Activated naive CD8-positive, alpha-beta T cell treated with anti-CD3 and anti-CD28 coated beads, Interleukin-2, amount 10 ng/mL, durations not matched to agents 7 days and 5 days (primary cell): ENCODE data around the gene MVD. TPM values are rescaled to one million over a fixed set of nuclear protein-coding genes. Genes with fewer than 3 reads are reported as not detected.

Experiments used
- ATAC-seq: fragments of 150-1000 bp; cut with Tn5 transposase; one replicate; pipeline ENCODE4 v1.10.0; 2021; ENCODE audit warnings: low read depth, moderate library complexity
- POLR2A ChIA-PET: fragments of 350-600 bp; sonication (Branson Sonifier 250); formaldehyde crosslinking; loops from one replicate; lab custom pipeline; 2021; ENCODE audit warnings: antibody characterized with exemption; lab: Charles Lee
- DNase-seq: peaks from one replicate; pipeline ENCODE4 v3.0.0; 2021
- H3K27ac Mint-ChIP-seq: one replicate; pipeline ENCODE4 v1.8.0; 2022; ENCODE audit warnings: mild to moderate bottlenecking, mixed read lengths
- H3K27me3 Mint-ChIP-seq: one replicate; pipeline ENCODE4 v1.8.0; 2022; ENCODE audit warnings: mild to moderate bottlenecking, moderate library complexity, mixed read lengths
- H3K36me3 Mint-ChIP-seq: one replicate; pipeline ENCODE4 v1.8.0; 2021; ENCODE audit warnings: mild to moderate bottlenecking, mixed read lengths
- H3K4me1 Mint-ChIP-seq: one replicate; pipeline ENCODE4 v1.8.0; 2021; ENCODE audit warnings: mixed read lengths
- H3K4me3 Mint-ChIP-seq: one replicate; pipeline ENCODE4 v1.8.0; 2022; ENCODE audit warnings: mild to moderate bottlenecking, moderate library complexity, mixed read lengths
- H3K9me3 Mint-ChIP-seq: one replicate; pipeline ENCODE4 v1.8.0; 2021; ENCODE audit warnings: mixed read lengths
- total RNA-seq, 2 experiments: library from RNA; stranded (reverse); gene quantifications; one replicate each; pipeline ENCODE4 v1.2.3, GENCODE V29; 2021

Gene MVD
- 10 to 100 TPM; 80.7 to 84.2 TPM for total RNA-seq

- H3K27me3 Mint-ChIP-seq: no peaks in the 10 kb centered on the region
- H3K4me3 Mint-ChIP-seq: peak within 1 kb of the TSS; percentile 97
- peaks cover 16% of the 10 kb centered on the region for H3K4me1 Mint-ChIP-seq
- H3K9me3 Mint-ChIP-seq: no peaks in the 10 kb centered on the region
- DNase-seq (peak; percentile 94), ATAC-seq (peak; percentile 99)
- H3K27ac Mint-ChIP-seq: peak within 1 kb of the TSS; percentile 94
- H3K36me3 Mint-ChIP-seq: peaks cover 3% of the 10 kb centered on the region
- POLR2A ChIA-PET: interaction anchor here (0.7 to 3.5 kb wide), 9 partner anchors 9 to 133 kb away, joined by 3 to 32 read pairs (median 3); partner anchors contain the start of genes CYBA and SNAI3
These were observed at the start of gene MVD for GRCh38 chr16:88662843-88663606. TSS of gene MVD (minus strand) at chr16:88663091. CDS start at chr16:88663080, 11 bp downstream.

GRCh38 chr16:88712362-88712979, 49.6 kb upstream of the MVD start:
- DNase-seq (no peak), ATAC-seq (no peak)
- Mint-ChIP-seq H3K4me1 (peaks cover 1% of the 10 kb centered on the region), H3K9me3 (no peaks in the 10 kb centered on the region), H3K36me3 (peaks cover 6% of the 10 kb centered on the region), H3K4me3 (no peak overlapping the region), H3K27me3 (no peaks in the 10 kb centered on the region), H3K27ac (no peak overlapping the region)
- POLR2A ChIA-PET: no interaction called here

- Mint-ChIP-seq H3K27me3 (no peaks in the 10 kb centered on the region), H3K4me3 (no peak overlapping the region), H3K27ac (no peak overlapping the region), H3K36me3 (peaks cover 1% of the 10 kb centered on the region), H3K9me3 (no peaks in the 10 kb centered on the region), H3K4me1 (peaks cover 7% of the 10 kb centered on the region)
- POLR2A ChIA-PET: interaction anchor here (0.6 to 1.0 kb wide), 2 partner anchors 85 to 146 kb away, joined by 3 read pairs; no protein-coding TSS in a partner anchor
- DNase-seq (no peak), ATAC-seq (no peak)
These were observed 49.0 kb upstream of the MVD start for GRCh38 chr16:88711750-88712340.

- Mint-ChIP-seq H3K9me3 (no peaks in the 10 kb centered on the region), H3K27me3 (no peaks in the 10 kb centered on the region), H3K36me3 (peaks cover 1% of the 10 kb centered on the region), H3K4me1 (peaks cover 8% of the 10 kb centered on the region), H3K4me3 (no peak overlapping the region), H3K27ac (peak overlapping the region; percentile 38)
- ATAC-seq (no peak), DNase-seq (no peak)
- POLR2A ChIA-PET: no interaction called here
These were observed 47.7 kb upstream of the MVD start for GRCh38 chr16:88710556-88710955.

- H3K9me3 Mint-ChIP-seq: no peaks in the 10 kb centered on the region
These were observed 44.3 kb upstream of the MVD start for GRCh38 chr16:88706965-88707826.

GRCh38 chr16:88706229-88706964, 43.5 kb upstream of the MVD start, which contains the start of the genes CTU2 and RNF166:
TSS of gene CTU2 (plus strand) at chr16:88706503. CDS start at chr16:88706531, 28 bp downstream.
TSS of gene RNF166 (minus strand) at chr16:88706408. CDS start at chr16:88706325, 83 bp downstream.
- no peaks in the 10 kb centered on the region for H3K27me3 Mint-ChIP-seq
- POLR2A ChIA-PET: interaction anchor here (1.3 to 6.7 kb wide), 6 partner anchors 9 to 97 kb away, joined by 3 to 66 read pairs (median 4); partner anchors contain the start of genes CYBA and SNAI3
- H3K36me3 Mint-ChIP-seq: peaks cover 12% of the 10 kb centered on the region
- DNase-seq (peak; percentile 99), ATAC-seq (peak; percentile 56)
- peak within 1 kb of the TSS; percentile 98 for H3K27ac Mint-ChIP-seq
- no peaks in the 10 kb centered on the region for H3K9me3 Mint-ChIP-seq
- peaks cover 21% of the 10 kb centered on the region for H3K4me1 Mint-ChIP-seq
- H3K4me3 Mint-ChIP-seq: peak within 1 kb of the TSS; percentile 96

More at GRCh38 chr16:88706965-88707826, 44.3 kb upstream of the MVD start:
- Mint-ChIP-seq H3K27ac (peak overlapping the region; percentile 85), H3K27me3 (no peaks in the 10 kb centered on the region), H3K36me3 (peaks cover 11% of the 10 kb centered on the region), H3K4me3 (peak overlapping the region; percentile 88), H3K4me1 (peaks cover 20% of the 10 kb centered on the region)
- ATAC-seq (no peak), DNase-seq (no peak)
- POLR2A ChIA-PET: interaction anchor here (1.4 to 1.7 kb wide), 2 partner anchors 10 to 15 kb away, joined by 4 read pairs; no protein-coding TSS in a partner anchor

- peak overlapping the region; percentile 96 for H3K4me3 Mint-ChIP-seq
- peaks cover 23% of the 10 kb centered on the region for H3K4me1 Mint-ChIP-seq
- POLR2A ChIA-PET: interaction anchor here (1.3 to 6.7 kb wide), 9 partner anchors 8 to 97 kb away, joined by 3 to 66 read pairs (median 10); partner anchors contain the start of genes CYBA and SNAI3
- H3K36me3 Mint-ChIP-seq: peaks cover 16% of the 10 kb centered on the region
- H3K27me3 Mint-ChIP-seq: no peaks in the 10 kb centered on the region
- H3K9me3 Mint-ChIP-seq: no peaks in the 10 kb centered on the region
- DNase-seq (no peak), ATAC-seq (no peak)
- peak overlapping the region; percentile 98 for H3K27ac Mint-ChIP-seq
These were observed 42.9 kb upstream of the MVD start for GRCh38 chr16:88705801-88706228.

GRCh38 chr16:88705076-88705684, 42.3 kb upstream of the MVD start:
- POLR2A ChIA-PET: interaction anchor here (0.9 to 6.7 kb wide), 11 partner anchors 13 to 611 kb away, joined by 3 to 66 read pairs (median 10); partner anchors contain the start of genes CYBA, MVD and SNAI3
- H3K9me3 Mint-ChIP-seq: no peaks in the 10 kb centered on the region
- H3K27ac Mint-ChIP-seq: peak overlapping the region; percentile 98
- H3K4me1 Mint-ChIP-seq: peaks cover 23% of the 10 kb centered on the region
- peak overlapping the region; percentile 96 for H3K4me3 Mint-ChIP-seq
- H3K27me3 Mint-ChIP-seq: no peaks in the 10 kb centered on the region
- ATAC-seq (no peak), DNase-seq (peak; percentile 53)
- H3K36me3 Mint-ChIP-seq: peaks cover 17% of the 10 kb centered on the region

GRCh38 chr16:88703486-88704309, 40.8 kb upstream of the MVD start:
- peak overlapping the region; percentile 96 for H3K4me3 Mint-ChIP-seq
- peak; percentile 82 for DNase-seq
- H3K36me3 Mint-ChIP-seq: peaks cover 22% of the 10 kb centered on the region
- no peaks in the 10 kb centered on the region for H3K9me3 Mint-ChIP-seq
- peak overlapping the region; percentile 98 for H3K27ac Mint-ChIP-seq
- peaks cover 29% of the 10 kb centered on the region for H3K4me1 Mint-ChIP-seq
- peak; percentile 50 for ATAC-seq
- H3K27me3 Mint-ChIP-seq: no peaks in the 10 kb centered on the region
- POLR2A ChIA-PET: interaction anchor here (0.5 to 6.7 kb wide), 21 partner anchors 8 to 133 kb away, joined by 3 to 66 read pairs (median 8); partner anchors contain the start of genes APRT, CYBA, IL17C and MVD

- Mint-ChIP-seq H3K27ac (peak overlapping the region; percentile 98), H3K4me3 (peak overlapping the region; percentile 96), H3K9me3 (no peaks in the 10 kb centered on the region), H3K4me1 (peaks cover 37% of the 10 kb centered on the region), H3K36me3 (peaks cover 29% of the 10 kb centered on the region), H3K27me3 (no peaks in the 10 kb centered on the region)
- ATAC-seq: no peak
- POLR2A ChIA-PET: interaction anchor here (0.6 to 6.7 kb wide), 24 partner anchors 10 to 247 kb away, joined by 3 to 66 read pairs (median 10); partner anchors contain the start of genes APRT, CYBA, IL17C and MVD
- peak; percentile 60 for DNase-seq
These were observed 39.7 kb upstream of the MVD start for GRCh38 chr16:88702371-88703210.
